D721Med (cell line): ENCODE results near the gene SPINK4.

Experiments used
- DNase-seq: peaks from one replicate; pipeline ENCODE4 v3.0.0; 2011; ENCODE audit warnings: low spot score; ENCODE audit not compliant: insufficient read length
- FAIRE-seq: peaks from 2 replicates; lab custom pipeline; 2011; peaks lifted over from hg19 to GRCh38; lab: Jason Lieb, UNC
- CTCF ChIP-seq: IDR thresholded peaks from 2 replicates; pipeline ENCODE4 v1.5.1; 2012; ENCODE audit warnings: mild to moderate bottlenecking, control low read depth; ENCODE audit not compliant: insufficient read depth; ENCODE audit errors: missing control alignments

SPINK4 gene

GRCh38 chr9:33221568-33221884, 18.4 kb upstream of the SPINK4 start:
- TF ChIP-seq CTCF: no peak
- FAIRE-seq (no peak), DNase-seq (no peak)

GRCh38 chr9:33222031-33222430, 17.9 kb upstream of the SPINK4 start:
- DNase-seq: no peak
- TF ChIP-seq CTCF: no peak
- no peak for FAIRE-seq

GRCh38 chr9:33223696-33224095, 16.3 kb upstream of the SPINK4 start:
- TF ChIP-seq CTCF: peak; percentile 10
- no peak for FAIRE-seq
- DNase-seq: no peak

- FAIRE-seq (peak; percentile 80), DNase-seq (no peak)
- TF ChIP-seq CTCF: peak; percentile 83
These were observed 14.4 kb upstream of the SPINK4 start for GRCh38 chr9:33225319-33226147.

- TF ChIP-seq CTCF: no peak
- FAIRE-seq: no peak
- no peak for DNase-seq
These were observed 13.0 kb upstream of the SPINK4 start for GRCh38 chr9:33227008-33227398.

- no peak for TF ChIP-seq CTCF
- FAIRE-seq (no peak), DNase-seq (no peak)
These were observed 12.2 kb upstream of the SPINK4 start for GRCh38 chr9:33227741-33228140.

GRCh38 chr9:33228606-33229005, 11.4 kb upstream of the SPINK4 start:
- DNase-seq (no peak), FAIRE-seq (no peak)
- TF ChIP-seq CTCF: no peak
